HG03045 (cell line): ENCODE measurements around the gene COX7A2L.

Experiments used
- ATAC-seq: cut with Tn5 transposase; IDR thresholded peaks from one replicate; pipeline ENCODE4 v1.9.1; 2021; ENCODE audit warnings: mild to moderate bottlenecking, moderate library complexity; ENCODE audit not compliant: unreplicated experiment

Gene COX7A2L

DNA sequence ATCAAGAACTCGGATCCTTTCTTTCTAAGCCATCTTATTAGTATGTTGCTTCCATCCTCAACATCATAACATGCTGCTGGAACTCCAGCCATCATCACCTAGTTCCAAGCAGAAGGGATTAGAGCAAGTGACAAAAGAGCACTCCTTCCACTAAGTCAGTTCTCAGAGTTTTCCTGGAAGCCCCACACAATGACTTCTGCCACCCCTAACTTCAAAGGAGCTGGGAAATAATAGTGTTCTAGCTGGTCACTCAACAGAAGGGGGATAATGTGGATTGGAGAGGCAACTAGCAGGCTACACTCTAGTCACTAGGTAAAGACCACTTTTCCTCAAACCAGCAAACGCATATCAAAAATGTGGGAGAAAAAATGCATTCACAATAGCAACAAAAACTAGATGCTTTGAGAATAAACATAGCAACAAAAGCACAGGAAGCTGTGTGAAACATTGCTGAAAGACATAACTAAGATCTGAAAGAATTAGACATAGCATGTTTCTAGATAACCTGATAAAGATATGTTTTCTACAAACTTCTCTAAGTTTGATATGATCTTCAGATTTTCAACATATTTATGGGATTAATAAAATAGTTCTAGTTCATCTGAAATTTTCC lies 39.5 kb downstream of the COX7A2L start:
- ATAC-seq, result no peak

DNA sequence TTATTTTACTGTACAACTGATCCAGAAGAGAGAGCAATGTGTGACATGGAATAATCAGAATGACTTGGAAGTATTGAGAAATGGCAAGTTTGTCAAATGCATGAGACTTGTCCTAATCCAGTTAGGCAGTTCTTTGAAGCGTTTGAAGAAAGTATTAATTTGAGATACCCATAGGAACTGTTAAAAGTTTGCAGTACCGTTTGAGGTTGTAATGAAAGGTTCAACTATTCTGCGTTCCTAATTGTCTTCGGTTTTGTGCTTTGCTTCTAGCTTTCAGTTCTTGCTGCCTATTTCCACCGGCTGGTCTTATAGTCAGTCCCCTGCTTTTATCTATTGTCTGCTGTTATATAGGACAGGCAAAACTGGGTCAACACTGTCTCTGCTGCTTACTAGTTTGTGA lies 41.8 kb downstream of the COX7A2L start:
- ATAC-seq, result no peak

DNA sequence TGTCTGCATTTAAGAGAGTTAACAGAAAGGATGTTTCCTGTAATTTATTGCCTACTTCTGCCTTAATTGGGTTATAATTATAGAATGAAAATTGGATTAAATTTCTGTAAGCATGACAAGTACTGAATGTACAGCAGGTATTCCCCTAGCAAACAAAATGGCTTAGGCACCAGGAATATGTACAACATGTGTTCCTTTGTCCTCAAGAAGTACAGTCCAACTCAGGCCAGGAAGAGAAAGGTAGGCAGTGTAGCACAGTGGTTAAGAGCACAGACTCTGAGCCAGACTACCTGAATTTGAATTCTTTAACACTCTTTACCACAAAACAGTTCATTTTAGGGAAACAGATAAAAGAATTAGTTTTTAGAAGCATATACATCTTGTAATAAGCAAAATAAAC lies 43.1 kb downstream of the COX7A2L start:
- no peak for ATAC-seq

DNA sequence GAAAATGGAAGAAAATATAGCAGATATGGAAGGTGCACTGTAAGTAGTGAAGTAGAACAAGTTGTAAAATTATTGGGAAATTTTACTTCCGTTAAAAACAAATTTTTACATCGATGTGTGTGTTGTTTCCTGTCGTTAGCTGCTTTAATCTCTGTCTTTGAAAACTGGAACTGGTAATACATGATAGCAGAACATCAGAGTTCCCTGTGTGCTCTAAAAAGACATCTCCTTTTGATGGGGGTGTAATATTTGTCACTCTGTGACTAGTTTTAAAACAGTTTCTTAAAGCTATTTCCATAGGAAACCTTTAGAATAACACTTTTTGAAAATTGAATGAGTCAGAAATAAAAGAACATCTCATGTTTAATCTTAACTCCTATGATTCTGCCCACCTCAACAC lies 43.5 kb downstream of the COX7A2L start:
- no peak for ATAC-seq

DNA sequence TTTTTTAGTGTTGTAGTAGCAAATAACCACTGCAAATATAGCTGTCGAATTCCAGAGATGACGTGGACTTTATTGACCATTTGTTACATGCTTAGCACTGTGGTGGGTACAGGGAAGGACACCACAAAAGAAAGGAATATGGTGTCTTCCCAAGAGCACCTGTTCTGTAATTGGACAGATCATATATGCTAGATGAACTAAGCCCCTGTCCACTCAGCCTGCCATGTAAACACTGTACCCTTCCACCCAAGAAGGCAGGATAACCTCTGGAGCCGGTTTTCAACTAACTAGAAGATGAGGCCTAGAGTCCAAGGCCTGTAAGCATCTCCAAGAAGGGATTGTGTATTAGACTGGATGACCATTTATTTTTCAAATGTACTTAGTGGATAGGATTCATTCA lies 44.1 kb downstream of the COX7A2L start:
- no peak for ATAC-seq

DNA sequence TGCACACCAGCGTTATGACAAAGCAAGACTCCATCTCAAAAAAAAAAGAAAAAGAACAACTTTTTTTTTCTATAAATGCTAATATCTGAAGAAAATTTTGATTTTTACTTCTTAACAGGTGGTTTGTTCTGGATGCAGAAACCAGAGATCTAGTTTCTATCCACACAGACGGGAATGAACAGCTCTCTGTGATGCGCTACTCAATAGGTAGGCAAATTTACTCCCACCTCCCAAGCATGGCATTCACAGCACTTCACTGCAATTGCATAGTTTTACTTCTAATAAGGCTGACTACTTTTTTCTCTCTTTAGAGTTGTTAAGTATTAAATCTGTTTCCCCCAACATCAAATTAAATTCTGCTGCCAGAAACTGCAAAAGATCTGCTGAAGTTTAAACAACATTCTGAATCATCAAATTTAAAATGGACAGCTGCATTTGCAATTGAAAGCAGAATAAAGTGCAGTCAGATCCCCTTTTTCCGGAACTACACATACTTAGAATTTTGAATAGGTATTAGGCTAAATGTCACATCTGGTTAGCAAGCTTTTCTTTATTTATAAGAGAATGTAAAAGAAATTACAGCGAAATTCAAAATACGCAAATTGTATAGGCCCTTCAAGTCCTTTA lies 45.1 kb downstream of the COX7A2L start:
- no peak for ATAC-seq

DNA sequence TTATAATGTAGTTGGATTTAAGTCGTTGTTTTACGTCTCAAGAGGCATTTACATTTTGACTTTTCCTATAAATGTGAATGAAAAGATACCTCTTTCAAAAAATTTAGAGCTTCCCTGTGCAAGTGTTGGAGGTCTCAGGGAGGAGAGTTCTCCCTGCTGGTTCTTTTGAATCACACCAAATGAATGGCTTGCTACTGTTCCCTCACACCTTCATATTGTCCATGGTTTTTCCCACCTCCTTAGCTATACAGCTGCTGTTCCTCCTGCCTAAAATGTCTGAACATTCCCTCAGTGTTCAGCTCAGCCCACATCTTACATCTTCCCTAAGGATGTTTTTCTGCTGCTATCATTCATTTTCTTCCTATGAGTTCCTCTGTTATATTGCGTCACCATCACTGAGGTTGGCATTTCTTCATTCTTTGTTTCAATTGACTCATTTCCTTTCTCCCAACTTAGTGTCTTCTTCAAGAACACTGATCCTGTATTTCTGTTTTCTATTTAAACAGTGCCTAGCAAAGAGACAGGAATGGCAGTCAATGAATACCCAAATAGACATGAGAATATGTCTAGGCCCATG lies 46.0 kb downstream of the COX7A2L start:
- no peak for ATAC-seq

DNA sequence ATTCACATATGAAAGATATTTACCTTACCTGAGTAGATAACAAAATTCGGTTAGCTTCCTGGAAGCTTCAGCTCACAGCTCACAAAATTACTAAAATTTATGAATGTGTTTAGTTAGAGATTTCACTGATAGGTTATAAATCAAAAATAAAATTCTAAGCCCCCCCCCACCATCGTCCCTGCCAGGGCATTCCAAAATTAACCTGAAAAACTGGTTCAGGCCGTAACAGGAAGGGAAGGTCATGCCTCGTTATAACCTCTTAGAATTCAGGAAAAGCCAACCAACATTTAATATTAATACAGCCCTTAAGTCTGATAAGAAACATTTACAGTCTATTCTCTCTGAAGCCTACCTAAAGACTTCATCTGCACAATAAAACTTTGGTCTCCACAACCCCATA lies 48.9 kb downstream of the COX7A2L start:
- no peak for ATAC-seq

DNA sequence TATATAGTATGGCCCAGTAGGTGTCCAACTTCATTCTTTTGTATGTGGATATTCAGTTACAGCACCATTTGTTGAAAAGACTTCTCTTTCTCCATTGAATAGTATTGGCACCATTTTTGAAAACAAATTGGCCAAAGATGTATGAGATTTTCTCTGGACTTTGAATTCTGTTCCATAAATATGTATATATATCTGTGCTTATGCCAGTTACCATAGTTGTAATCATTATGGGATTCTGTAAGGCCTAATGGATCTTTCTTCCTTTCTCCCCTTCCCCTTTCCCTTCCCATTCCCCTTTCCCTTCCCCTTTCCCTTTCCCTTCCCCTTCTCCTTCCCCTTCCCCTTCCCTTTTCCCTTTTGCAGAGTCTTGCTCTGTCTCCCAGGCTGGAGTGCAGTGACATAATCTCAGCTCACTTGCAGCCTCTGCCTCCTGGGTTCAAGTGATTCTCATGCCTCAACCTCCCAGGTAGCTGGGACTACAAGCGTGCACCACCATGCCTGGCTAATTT lies 51.0 kb downstream of the COX7A2L start:
- ATAC-seq, result no peak

DNA sequence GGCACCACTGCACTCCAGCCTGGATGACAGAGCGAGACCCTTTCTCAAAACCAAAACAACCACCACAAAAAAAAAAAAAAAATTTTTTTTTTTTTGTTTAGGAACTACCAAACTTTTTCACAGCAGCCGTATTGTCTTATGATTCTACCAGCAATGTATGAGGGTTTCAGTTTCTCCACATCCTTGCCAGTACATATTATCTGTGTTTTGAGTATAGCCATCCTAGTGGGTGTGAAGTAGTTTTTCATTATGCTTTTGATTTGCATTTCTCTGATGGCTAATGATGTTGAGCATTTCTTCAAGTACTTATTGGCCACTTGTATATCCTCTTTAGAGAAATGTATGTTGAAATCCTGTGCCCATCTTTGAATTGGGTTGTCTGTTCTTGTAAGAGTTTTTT lies 51.7 kb downstream of the COX7A2L start:
- no peak for ATAC-seq

DNA sequence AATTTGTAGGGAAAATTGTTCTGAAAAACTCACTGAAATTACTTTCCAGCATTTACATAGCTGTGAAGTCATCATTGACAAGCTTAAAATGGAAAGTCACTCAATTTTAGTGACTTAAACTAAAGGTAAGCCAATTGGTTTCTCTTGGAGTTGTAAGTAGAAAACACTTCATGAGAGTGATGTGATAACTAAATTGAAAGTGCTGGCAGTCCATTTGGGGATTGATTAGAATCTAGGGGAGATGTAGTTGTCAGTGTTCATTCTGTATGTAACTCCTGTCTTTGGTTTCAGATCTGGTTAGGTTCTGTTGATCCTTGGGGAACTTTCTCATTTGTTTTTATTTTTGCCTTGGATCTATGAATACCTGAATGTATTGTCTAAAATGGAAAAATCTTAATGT lies 53.8 kb downstream of the COX7A2L start:
- no peak for ATAC-seq

DNA sequence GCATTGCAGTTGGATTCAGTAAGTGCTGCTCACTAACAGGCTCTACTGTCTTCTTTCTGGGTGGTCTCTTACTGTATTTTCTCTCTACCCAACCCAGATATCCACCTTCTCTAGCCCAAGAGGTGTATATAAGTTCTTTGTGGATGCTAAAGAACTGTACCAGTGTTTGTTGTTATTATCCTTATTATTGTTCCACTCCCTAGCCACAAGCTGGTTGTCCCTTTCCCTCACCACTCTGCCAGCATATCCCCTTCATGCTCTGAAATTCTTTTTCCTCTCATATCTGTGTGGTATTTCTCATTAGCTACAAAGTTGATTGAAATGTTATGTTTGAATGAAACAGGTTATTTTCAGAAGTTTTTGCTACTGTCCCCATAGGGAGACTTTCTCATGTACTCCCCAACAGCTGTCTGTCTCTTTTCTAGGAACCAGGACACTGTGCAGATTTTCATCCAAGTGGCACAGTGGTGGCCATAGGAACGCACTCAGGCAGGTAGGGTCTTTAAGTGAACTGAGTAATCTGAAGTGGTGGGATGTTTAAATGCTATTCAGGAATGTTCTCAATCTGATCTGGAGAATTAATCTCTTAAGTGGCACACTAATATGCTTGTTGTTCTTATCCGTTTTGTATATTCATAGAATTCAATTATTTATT lies 56.8 kb downstream of the COX7A2L start:
- ATAC-seq, result no peak

DNA sequence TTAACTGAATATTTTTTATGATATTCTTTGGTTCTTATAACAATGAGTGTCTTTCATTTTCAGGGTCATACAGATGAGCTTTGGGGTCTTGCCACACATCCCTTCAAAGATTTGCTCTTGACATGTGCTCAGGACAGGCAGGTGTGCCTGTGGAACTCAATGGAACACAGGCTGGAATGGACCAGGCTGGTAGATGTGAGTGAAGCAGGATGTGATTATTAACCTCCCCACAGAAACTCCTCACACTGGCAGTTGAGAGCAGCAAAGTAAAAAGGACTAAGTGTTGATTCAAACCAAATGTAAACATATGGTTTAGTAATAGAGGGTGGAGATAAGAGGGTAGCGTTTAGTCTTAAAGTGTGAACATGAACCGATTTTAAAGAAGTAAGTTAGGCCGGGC lies 57.8 kb downstream of the COX7A2L start:
- no peak for ATAC-seq

DNA sequence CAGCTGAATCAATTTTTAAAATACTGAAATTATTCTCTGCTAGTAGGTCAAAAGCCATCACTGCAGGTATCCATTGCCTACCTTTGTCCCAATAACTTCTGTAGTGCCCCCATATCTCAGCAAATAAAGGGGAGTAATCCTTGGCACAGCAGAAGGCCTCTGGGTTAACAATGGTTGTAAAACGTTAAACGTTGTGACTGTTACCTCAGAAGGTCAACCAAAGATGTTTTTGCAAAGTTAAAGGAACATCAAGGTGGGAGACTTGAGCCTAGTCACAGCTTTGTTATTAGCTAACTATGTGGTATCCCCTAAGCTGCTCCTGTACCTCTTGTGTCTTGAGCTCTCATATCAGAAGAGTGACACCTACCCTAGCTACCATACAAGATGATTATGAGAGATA lies 60.5 kb downstream of the COX7A2L start:
- no peak for ATAC-seq
